Activated naive CD8-positive, alpha-beta T cell treated with anti-CD3 and anti-CD28 coated beads, Interleukin-2, amount 10 ng/mL, durations not matched to agents 7 days and 5 days (primary cell): ENCODE results near the gene FAU. TPM values are rescaled to one million over a fixed set of nuclear protein-coding genes. Genes with fewer than 3 reads are reported as not detected.
A peak's percentile ranks its signal among the peaks of the same experiment; 100 is the strongest.

Experiments
- ATAC-seq: fragments of 150-1000 bp; cut with Tn5 transposase; one replicate; pipeline ENCODE4 v1.10.0; 2021; ENCODE audit warnings: low read depth, moderate library complexity
- POLR2A ChIA-PET: fragments of 350-600 bp; sonication (Branson Sonifier 250); formaldehyde crosslinking; loops from one replicate; lab custom pipeline; 2021; ENCODE audit warnings: antibody characterized with exemption; lab: Charles Lee
- DNase-seq: peaks from one replicate; pipeline ENCODE4 v3.0.0; 2021
- H3K27ac Mint-ChIP-seq: one replicate; pipeline ENCODE4 v1.8.0; 2022; ENCODE audit warnings: mild to moderate bottlenecking, mixed read lengths
- H3K27me3 Mint-ChIP-seq: one replicate; pipeline ENCODE4 v1.8.0; 2022; ENCODE audit warnings: mild to moderate bottlenecking, moderate library complexity, mixed read lengths
- H3K36me3 Mint-ChIP-seq: one replicate; pipeline ENCODE4 v1.8.0; 2021; ENCODE audit warnings: mild to moderate bottlenecking, mixed read lengths
- H3K4me1 Mint-ChIP-seq: one replicate; pipeline ENCODE4 v1.8.0; 2021; ENCODE audit warnings: mixed read lengths
- H3K4me3 Mint-ChIP-seq: one replicate; pipeline ENCODE4 v1.8.0; 2022; ENCODE audit warnings: mild to moderate bottlenecking, moderate library complexity, mixed read lengths
- H3K9me3 Mint-ChIP-seq: one replicate; pipeline ENCODE4 v1.8.0; 2021; ENCODE audit warnings: mixed read lengths
- total RNA-seq, 2 experiments: library from RNA; stranded (reverse); gene quantifications; one replicate each; pipeline ENCODE4 v1.2.3, GENCODE V29; 2021

FAU gene
- total RNA-seq, 2 experiments from 2014 or later = 1,110 to 1,162 TPM

- no peak overlapping the region for H3K4me3 Mint-ChIP-seq
- H3K4me1 Mint-ChIP-seq = peaks cover 28% of the 10 kb centered on the region
- POLR2A ChIA-PET = no interaction called here
- H3K27me3 Mint-ChIP-seq = no peaks in the 10 kb centered on the region
- DNase-seq = no peak
- ATAC-seq = no peak
- peaks cover 9% of the 10 kb centered on the region for H3K36me3 Mint-ChIP-seq
- peak overlapping the region; percentile 56 for H3K27ac Mint-ChIP-seq
- no peaks in the 10 kb centered on the region for H3K9me3 Mint-ChIP-seq
Observed at GRCh38 chr11:65107078-65107477, 14.9 kb downstream of the FAU start.

DNA sequence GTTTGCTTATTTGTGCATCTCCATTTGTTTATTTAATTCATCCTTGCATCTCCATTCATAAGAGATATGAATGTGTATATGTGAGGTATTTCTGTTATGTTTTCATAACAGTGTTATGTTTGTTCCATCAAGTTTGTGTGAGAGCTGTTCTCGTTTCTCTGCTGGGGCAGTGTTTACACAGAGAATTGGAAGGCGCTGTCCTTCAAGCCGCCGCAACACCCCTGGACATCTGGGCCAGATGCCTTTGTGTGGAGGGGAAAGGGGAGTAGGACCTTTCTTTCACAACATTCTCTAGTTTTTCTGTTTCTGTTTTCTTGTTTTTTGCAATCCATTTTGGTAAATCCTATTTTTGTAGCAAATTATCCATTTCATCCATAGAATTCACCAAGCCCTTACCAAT, 17.3 kb downstream of the FAU start:
- Mint-ChIP-seq H3K4me3 (peak overlapping the region; percentile 3), H3K27me3 (no peaks in the 10 kb centered on the region), H3K4me1 (peaks cover 13% of the 10 kb centered on the region), H3K27ac (peak overlapping the region; percentile 73), H3K9me3 (no peaks in the 10 kb centered on the region), H3K36me3 (peaks cover 7% of the 10 kb centered on the region)
- ATAC-seq (no peak), DNase-seq (no peak)
- POLR2A ChIA-PET = interaction anchor here (0.7 to 1.0 kb wide), 2 partner anchors 9 to 13 kb away, joined by 3 read pairs; partner anchors contain the start of genes VPS51 and ZNHIT2

- peaks cover 7% of the 10 kb centered on the region for H3K36me3 Mint-ChIP-seq
- no peaks in the 10 kb centered on the region for H3K9me3 Mint-ChIP-seq
- DNase-seq (no peak), ATAC-seq (no peak)
- H3K4me3 Mint-ChIP-seq = no peak overlapping the region
- H3K4me1 Mint-ChIP-seq = peaks cover 13% of the 10 kb centered on the region
- POLR2A ChIA-PET = interaction anchor here (0.7 to 1.0 kb wide), 2 partner anchors 7 to 72 kb away, joined by 3 to 4 read pairs; partner anchors contain the start of gene VPS51
- H3K27me3 Mint-ChIP-seq = no peaks in the 10 kb centered on the region
- H3K27ac Mint-ChIP-seq = no peak overlapping the region
Observed at GRCh38 chr11:65103476-65103875, 18.5 kb downstream of the FAU start.

- Mint-ChIP-seq H3K36me3 (peaks cover 7% of the 10 kb centered on the region), H3K4me1 (peaks cover 16% of the 10 kb centered on the region), H3K4me3 (no peak overlapping the region), H3K27ac (no peak overlapping the region), H3K9me3 (no peaks in the 10 kb centered on the region), H3K27me3 (no peaks in the 10 kb centered on the region)
- DNase-seq (no peak), ATAC-seq (no peak)
- POLR2A ChIA-PET = interaction anchor here (0.7 to 1.3 kb wide), 4 partner anchors 8 to 88 kb away, joined by 3 to 5 read pairs (median 4); partner anchors contain the start of genes ARL2 and CDCA5
Observed at GRCh38 chr11:65102142-65103095, 19.5 kb downstream of the FAU start.

DNA sequence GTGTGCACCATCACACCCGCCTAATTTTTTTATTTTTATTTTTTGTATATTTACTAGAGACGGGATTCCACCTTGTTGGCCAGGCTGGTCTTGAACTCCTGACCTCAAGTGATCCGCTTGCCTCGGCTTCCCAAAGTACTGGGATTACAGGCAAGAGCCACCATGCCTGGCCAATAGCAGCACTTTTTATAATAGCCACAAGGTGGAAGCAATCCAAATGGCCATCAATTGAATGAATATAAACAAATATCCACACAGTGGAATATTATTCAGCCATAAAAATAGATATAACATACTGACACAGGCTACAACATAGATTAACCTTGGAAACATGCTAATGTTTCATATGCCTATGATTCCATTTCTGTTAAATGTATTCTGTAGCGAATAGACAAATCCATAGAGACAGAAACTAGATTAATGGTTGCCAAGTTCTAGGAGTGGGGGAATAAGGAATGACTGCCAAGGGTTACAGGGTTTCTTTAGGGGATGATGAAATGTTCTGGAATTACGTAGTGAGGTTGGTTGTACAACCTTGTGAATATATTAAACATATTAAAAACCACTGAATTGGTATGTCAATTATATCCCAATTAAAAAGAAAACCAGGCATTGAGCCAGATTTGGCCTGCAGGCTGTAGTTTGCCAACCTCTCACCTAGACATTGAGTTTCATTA, 21.1 kb downstream of the FAU start:
- Mint-ChIP-seq H3K27ac (no peak overlapping the region), H3K4me3 (no peak overlapping the region), H3K36me3 (peaks cover 7% of the 10 kb centered on the region), H3K9me3 (no peaks in the 10 kb centered on the region), H3K27me3 (no peaks in the 10 kb centered on the region), H3K4me1 (peaks cover 18% of the 10 kb centered on the region)
- POLR2A ChIA-PET = interaction anchor here (1.1 to 2.7 kb wide), 3 partner anchors 10 to 17 kb away, joined by 3 to 11 read pairs (median 5); partner anchors contain the start of genes CDCA5 and TM7SF2
- no peak for ATAC-seq
- no peak for DNase-seq

DNA sequence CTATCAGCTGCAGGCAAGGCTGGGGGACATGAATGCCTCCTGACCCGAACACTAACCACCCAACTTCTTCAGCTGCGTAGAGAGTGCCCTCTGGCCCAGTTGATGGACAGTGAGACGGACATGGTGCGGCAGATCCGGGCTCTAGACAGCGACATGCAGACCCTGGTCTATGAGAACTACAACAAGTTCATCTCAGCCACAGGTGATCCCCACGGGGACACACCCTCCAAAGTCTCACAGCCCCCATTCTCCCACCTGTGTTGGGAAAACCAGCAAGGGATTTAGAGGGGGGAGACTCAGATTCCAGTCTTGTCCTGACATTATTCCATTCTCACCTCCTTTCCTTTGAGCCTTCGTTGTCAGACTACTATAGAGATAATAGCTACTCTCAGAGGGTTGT, 25.0 kb downstream of the FAU start:
- Mint-ChIP-seq H3K36me3 (no peaks in the 10 kb centered on the region), H3K27ac (peak overlapping the region; percentile 97), H3K4me1 (peaks cover 10% of the 10 kb centered on the region), H3K27me3 (no peaks in the 10 kb centered on the region), H3K4me3 (peak overlapping the region; percentile 91), H3K9me3 (no peaks in the 10 kb centered on the region)
- POLR2A ChIA-PET = interaction anchor here (0.7 to 3.0 kb wide), 16 partner anchors 11 to 173 kb away, joined by 3 to 35 read pairs (median 6); partner anchors contain the start of genes ARL2, CDCA5, FAU and MRPL49
- no peak for ATAC-seq
- DNase-seq = no peak

GRCh38 chr11:65095974-65096806, 25.7 kb downstream of the FAU start, which contains the start of gene VPS51:
VPS51 (plus strand) TSS chr11:65096214; CDS start chr11:65096251, 37 bp downstream.
- Mint-ChIP-seq H3K4me3 (peak within 1 kb of the TSS; percentile 91), H3K4me1 (peaks cover 10% of the 10 kb centered on the region), H3K36me3 (no peaks in the 10 kb centered on the region), H3K9me3 (no peaks in the 10 kb centered on the region), H3K27me3 (no peaks in the 10 kb centered on the region), H3K27ac (peak within 1 kb of the TSS; percentile 97)
- peak; percentile 87 for DNase-seq
- peak; percentile 97 for ATAC-seq
- POLR2A ChIA-PET = interaction anchor here (0.6 to 3.0 kb wide), 21 partner anchors 8 to 294 kb away, joined by 3 to 35 read pairs (median 4); partner anchors contain the start of genes ARL2, CDCA5, FAU and MRPL49

DNA sequence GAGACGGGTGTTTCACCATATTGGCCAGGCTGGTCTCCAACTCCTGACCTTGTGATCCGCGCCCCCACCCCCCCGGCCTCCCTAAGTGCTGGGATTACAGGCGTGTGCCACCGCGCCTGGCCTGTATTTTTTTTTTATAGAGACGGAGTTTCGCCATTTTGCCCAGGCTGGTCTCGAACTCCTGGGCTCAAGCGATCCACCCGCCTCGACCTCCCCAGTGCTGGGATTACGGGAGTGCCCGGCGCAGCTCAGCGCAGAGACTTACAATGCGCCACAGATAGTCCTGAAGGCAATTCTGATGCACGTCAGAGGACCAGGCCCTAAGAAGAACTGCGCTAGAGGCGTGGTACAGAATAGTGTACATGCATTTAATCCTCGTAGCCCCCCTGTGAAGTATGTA, 26.5 kb downstream of the FAU start:
- peak overlapping the region; percentile 97 for H3K27ac Mint-ChIP-seq
- ATAC-seq (no peak), DNase-seq (no peak)
- H3K9me3 Mint-ChIP-seq = no peaks in the 10 kb centered on the region
- peak overlapping the region; percentile 91 for H3K4me3 Mint-ChIP-seq
- H3K36me3 Mint-ChIP-seq = no peaks in the 10 kb centered on the region
- no peaks in the 10 kb centered on the region for H3K27me3 Mint-ChIP-seq
- POLR2A ChIA-PET = interaction anchor here (1.0 to 3.0 kb wide), 10 partner anchors 9 to 81 kb away, joined by 3 to 35 read pairs (median 6); partner anchors contain the start of genes ARL2, CDCA5, FAU and MRPL49
- H3K4me1 Mint-ChIP-seq = peaks cover 10% of the 10 kb centered on the region

- POLR2A ChIA-PET = interaction anchor here (0.7 to 1.1 kb wide), 2 partner anchors 8 to 59 kb away, joined by 3 to 4 read pairs; no protein-coding TSS in a partner anchor
- Mint-ChIP-seq H3K4me1 (peaks cover 5% of the 10 kb centered on the region), H3K4me3 (no peak overlapping the region), H3K27me3 (no peaks in the 10 kb centered on the region), H3K9me3 (no peaks in the 10 kb centered on the region), H3K36me3 (peaks cover 11% of the 10 kb centered on the region), H3K27ac (no peak overlapping the region)
- ATAC-seq = no peak
- no peak for DNase-seq
Observed at GRCh38 chr11:65090628-65091027, 31.3 kb downstream of the FAU start.

DNA sequence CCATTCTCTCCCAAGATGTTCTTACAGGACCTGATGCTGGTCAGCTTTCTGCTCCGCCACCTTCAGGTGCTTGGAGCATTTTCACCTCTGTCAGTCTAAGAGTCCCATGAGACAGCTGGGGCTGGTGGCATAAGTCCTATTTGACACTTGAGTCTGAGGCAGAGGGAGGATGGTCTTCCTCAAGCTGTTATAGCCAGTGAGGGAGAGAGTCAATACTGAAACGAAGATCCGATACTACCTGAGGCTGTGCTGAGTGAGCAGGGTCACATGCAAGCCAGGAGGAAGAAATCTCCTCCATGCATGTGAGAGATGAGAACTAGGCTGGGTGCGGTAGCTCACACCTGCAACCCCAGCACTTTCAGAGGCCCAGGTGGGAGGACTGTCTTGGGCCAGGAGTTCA, 32.3 kb downstream of the FAU start:
- no peak overlapping the region for H3K4me3 Mint-ChIP-seq
- H3K9me3 Mint-ChIP-seq = no peaks in the 10 kb centered on the region
- H3K4me1 Mint-ChIP-seq = peaks cover 12% of the 10 kb centered on the region
- H3K27me3 Mint-ChIP-seq = no peaks in the 10 kb centered on the region
- H3K27ac Mint-ChIP-seq = peak overlapping the region; percentile 63
- no peak for ATAC-seq
- H3K36me3 Mint-ChIP-seq = peaks cover 12% of the 10 kb centered on the region
- POLR2A ChIA-PET = interaction anchor here (1.1 to 1.5 kb wide), 2 partner anchors 9 to 75 kb away, joined by 4 read pairs; partner anchors contain the start of gene ARL2
- DNase-seq = no peak

- Mint-ChIP-seq H3K36me3 (peaks cover 15% of the 10 kb centered on the region), H3K9me3 (no peaks in the 10 kb centered on the region), H3K4me3 (no peak overlapping the region), H3K27ac (no peak overlapping the region), H3K27me3 (no peaks in the 10 kb centered on the region), H3K4me1 (peaks cover 16% of the 10 kb centered on the region)
- POLR2A ChIA-PET = no interaction called here
- ATAC-seq (no peak), DNase-seq (no peak)
Observed at GRCh38 chr11:65087827-65088226, 34.1 kb downstream of the FAU start.

DNA sequence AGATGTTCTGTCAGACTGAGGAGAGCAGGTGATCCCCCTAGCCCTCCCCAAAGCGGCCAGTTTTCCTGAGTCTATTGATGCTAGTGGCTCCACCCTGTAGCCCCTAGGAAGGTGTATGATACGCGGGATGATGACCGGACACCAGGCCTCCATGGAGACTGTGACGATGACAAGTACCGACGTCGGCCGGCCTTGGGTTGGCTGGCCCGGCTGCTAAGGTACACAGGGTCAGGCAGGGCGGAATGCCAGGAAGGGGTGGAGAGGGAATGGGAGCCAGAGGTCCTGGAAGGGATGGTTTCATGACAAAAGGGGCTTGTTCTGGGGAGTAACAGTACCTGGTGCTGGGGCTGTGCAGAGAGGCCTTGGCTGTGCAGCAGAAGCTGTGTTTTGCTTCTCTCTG, 34.7 kb downstream of the FAU start:
- DNase-seq (no peak), ATAC-seq (no peak)
- H3K9me3 Mint-ChIP-seq = no peaks in the 10 kb centered on the region
- POLR2A ChIA-PET = interaction anchor here (2.2 kb wide), 1 partner anchor 9 kb away, joined by 13 read pairs; the partner anchor contains the start of gene VPS51
- H3K36me3 Mint-ChIP-seq = peaks cover 18% of the 10 kb centered on the region
- no peak overlapping the region for H3K4me3 Mint-ChIP-seq
- H3K27ac Mint-ChIP-seq = no peak overlapping the region
- no peaks in the 10 kb centered on the region for H3K27me3 Mint-ChIP-seq
- H3K4me1 Mint-ChIP-seq = peaks cover 21% of the 10 kb centered on the region
